Measurements from ENCODE around the gene OVAAL. TPM values are rescaled to one million over a fixed set of nuclear protein-coding genes. Genes with fewer than 3 reads are reported as not detected.

Gene OVAAL
- total and polyA plus RNA-seq, 2 donors (not counting 3 experiments of a cell fraction or from before 2014, with no cell fraction given) = 0.04 TPM; not detected in 1

DNA sequence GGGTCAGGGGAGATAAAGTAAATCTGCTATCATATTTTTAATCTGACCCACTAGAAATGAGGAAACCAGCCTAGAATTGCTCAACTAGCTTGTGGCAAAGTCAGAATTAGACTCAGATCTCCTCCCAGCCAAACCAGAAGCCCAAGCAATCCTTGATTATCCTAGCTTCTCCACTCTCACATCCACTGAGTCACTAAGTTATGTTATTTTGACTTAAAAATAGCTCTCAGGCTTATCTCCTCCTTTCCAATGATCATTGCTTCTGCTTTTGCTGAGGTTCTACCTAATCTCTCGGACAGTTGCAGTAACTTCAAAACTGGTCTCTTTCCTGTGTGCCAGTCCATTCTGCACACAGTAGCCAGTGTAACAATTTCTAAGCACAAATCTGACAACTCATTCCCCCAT, 22.9 kb downstream of the OVAAL start:
- Histone ChIP-seq H3K4me3 (replicated peaks in 1 of 3; ENCODE audit: insufficient read depth in 1 of 3, low read depth in 1 of 3, low read length in 3 of 3) (no peak overlapping the region), H3K4me2 (ENCODE audit: insufficient read depth, low read length) (no peak overlapping the region), H3K27me3 (ENCODE audit: control insufficient read depth in 2 of 2, insufficient read depth in 2 of 2, low read length in 2 of 2) (no peaks in the 10 kb centered on the region), H3K4me1 (ENCODE audit: control insufficient read depth, extremely low read depth, insufficient read depth, low read length) (no peaks in the 10 kb centered on the region), H2AFZ (ENCODE audit: low read depth, low read length) (no peak overlapping the region), H3K9me3 (replicated peaks; ENCODE audit: control insufficient read depth, insufficient read depth, low read length) (no peaks in the 10 kb centered on the region), H3K79me2 (ENCODE audit: control insufficient read depth, insufficient read depth, low read length) (no peaks in the 10 kb centered on the region), H3K9me1 (replicated peaks; ENCODE audit: control insufficient read depth, extremely low read depth, insufficient read depth, low read length) (no peaks in the 10 kb centered on the region), H3K36me3 (ENCODE audit: control insufficient read depth in 2 of 2, extremely low read depth in 1 of 2, insufficient read depth in 2 of 2, low read length in 2 of 2) (no peaks in the 10 kb centered on the region), H4K20me1 (replicated peaks; ENCODE audit: control insufficient read depth, extremely low read depth, insufficient read depth, low read length) (no peaks in the 10 kb centered on the region), H3K9ac (replicated peaks; ENCODE audit: extremely low read depth, insufficient read depth, low read length) (no peak overlapping the region), H3K27ac (ENCODE audit: insufficient read depth, low read depth, low read length) (no peak overlapping the region)
- no TSS peak for BruUV-seq (replicated peaks)
- intact Hi-C loops (cut with micrococcal nuclease) (no loop called here), dilution Hi-C loops (cut with MboI; ENCODE audit: extremely low pct_ligation_motif_present, low sequenced_read_pairs) (no loop called here)
- ChIA-PET CTCF (interaction anchor here (1.2 kb wide), 1 partner anchor 10 kb away, joined by 4 read pairs; no protein-coding TSS in a partner anchor), POLR2A (no interaction called here)
- TF ChIP-seq EZH2 (IDR thresholded peaks at IDR 0.05; ENCODE audit: borderline replicate concordance, low read depth, low read length, severe bottlenecking) = no peak
- no peak for TF ChIP-seq POLR2A (IDR thresholded peaks at IDR 0.05; ENCODE audit: low read depth, low read length)
- no peak for TF ChIP-seq MAX (IDR thresholded peaks at IDR 0.05; ENCODE audit: insufficient read depth, insufficient read length)
- TF ChIP-seq FOS (IDR thresholded peaks at IDR 0.05; ENCODE audit: borderline replicate concordance, insufficient read depth, low read length) = no peak
- TF ChIP-seq POLR2AphosphoS5 (IDR thresholded peaks at IDR 0.05; ENCODE audit: insufficient read depth, low read depth, low read length) = no peak
- TF ChIP-seq CTCF (IDR thresholded peaks at IDR 0.05; ENCODE audit: extremely low read depth in 1 of 2, insufficient read depth in 1 of 2, low read depth in 1 of 2, low read length in 2 of 2) = no peak
- no peak for DNase-seq (ENCODE audit: low read depth, low spot score)
- FAIRE-seq = no peak
